ENCODE data around the gene ZNF611.

- no peak for TF ChIP-seq CTCF (IDR thresholded peaks at IDR 0.05; ENCODE audit: low read depth, low read length, poor library complexity, severe bottlenecking)
- TF ChIP-seq EZH2phosphoT487 (IDR thresholded peaks at IDR 0.05; ENCODE audit: borderline replicate concordance, low read length) = no peak
These were observed 4.7 kb upstream of the ZNF611 start for GRCh38 chr19:52739576-52739975.

All from DOHH2 (cell line).